Keratinocyte (primary cell): ENCODE measurements around the gene FZD2. TPM values are rescaled to one million over a fixed set of nuclear protein-coding genes. Genes with fewer than 3 reads are reported as not detected.

ENCODE experiments used
- DNase-seq: peaks from one replicate; pipeline ENCODE4 v3.0.0-alpha.2; 2011; ENCODE audit warnings: low read depth, missing footprints, low spot score
- FAIRE-seq: peaks from 2 replicates; lab custom pipeline; 2011; peaks lifted over from hg19 to GRCh38; lab: Jason Lieb, UNC
- H2AFZ ChIP-seq: 2 replicates; pipeline ENCODE4 v1.6.0; 2012; ENCODE audit warnings: low read length, control low read depth, inconsistent platforms; ENCODE audit not compliant: control insufficient read depth
- H3K27ac ChIP-seq: 2 replicates; pipeline ENCODE4 v1.5.1; 2011; ENCODE audit warnings: low read length; ENCODE audit not compliant: control insufficient read depth, insufficient read depth
- H3K27me3 ChIP-seq: 3 replicates; pipeline ENCODE4 v1.6.0; 2011; ENCODE audit warnings: low read length; ENCODE audit not compliant: control insufficient read depth, insufficient read depth; ENCODE audit errors: extremely low read depth
- H3K36me3 ChIP-seq, 2 experiments: 2 replicates in 1 of 2; 3 replicates in 1 of 2; pipeline ENCODE4 v1.5.1; 2011; ENCODE audit warnings: low read length in 2 of 2, mild to moderate bottlenecking in 1 of 2; ENCODE audit not compliant: control insufficient read depth in 2 of 2, insufficient read depth in 2 of 2; ENCODE audit errors: extremely low read depth in 1 of 2
- H3K4me1 ChIP-seq: 3 replicates; pipeline ENCODE4 v1.5.1; 2011; ENCODE audit warnings: low read length; ENCODE audit not compliant: control insufficient read depth, insufficient read depth; ENCODE audit errors: extremely low read depth
- H3K4me2 ChIP-seq: 3 replicates; pipeline ENCODE4 v1.6.0; 2011; ENCODE audit warnings: low read depth, low read length; ENCODE audit not compliant: control insufficient read depth, insufficient read depth; ENCODE audit errors: extremely low read depth
- H3K4me3 ChIP-seq, 3 experiments: fragments of 200-600 bp in 1 of 3; sonication (generic) in 1 of 3; 2 replicates in 2 of 3; 3 replicates in 1 of 3; pipeline ENCODE4 v1.5.1; 2011 to 2016; ENCODE audit warnings: low read length in 3 of 3, mild to moderate bottlenecking in 3 of 3, control low read depth in 2 of 3, inconsistent platforms in 1 of 3, low read depth in 1 of 3, mixed read lengths in 1 of 3, mixed run types in 1 of 3, moderate library complexity in 1 of 3; ENCODE audit not compliant: control insufficient read depth in 2 of 3, insufficient read depth in 2 of 3; ENCODE audit errors: extremely low read depth in 1 of 3
- H3K79me2 ChIP-seq: 2 replicates; pipeline ENCODE4 v1.6.0; 2012; ENCODE audit warnings: low read length; ENCODE audit not compliant: control insufficient read depth, insufficient read depth
- H3K9ac ChIP-seq: 3 replicates; pipeline ENCODE4 v1.6.0; 2011; ENCODE audit warnings: low read length; ENCODE audit not compliant: control insufficient read depth, insufficient read depth; ENCODE audit errors: extremely low read depth
- H3K9me1 ChIP-seq: 3 replicates; pipeline ENCODE4 v1.6.0; 2011; ENCODE audit warnings: low read length; ENCODE audit not compliant: control insufficient read depth, insufficient read depth; ENCODE audit errors: extremely low read depth
- H3K9me3 ChIP-seq: 2 replicates; pipeline ENCODE4 v1.5.1; 2012; ENCODE audit warnings: low read depth, low read length; ENCODE audit not compliant: control insufficient read depth
- H4K20me1 ChIP-seq: 3 replicates; pipeline ENCODE4 v1.6.0; 2011; ENCODE audit warnings: low read length; ENCODE audit not compliant: control insufficient read depth, insufficient read depth; ENCODE audit errors: extremely low read depth
- EZH2 ChIP-seq: IDR thresholded peaks from one replicate; pipeline ENCODE4 v1.6.1; 2012; ENCODE audit warnings: inconsistent platforms, mild to moderate bottlenecking, low read length, moderate library complexity
- dilution Hi-C: fragments of 300-500 bp; cut with MboI; formaldehyde crosslinking; loops from one replicate; pipeline ENCODE4 v1.7.0; 2020; ENCODE audit warnings: low sequenced_read_pairs; ENCODE audit not compliant: extremely low pct_ligation_motif_present
- polyA plus RNA-seq, 5 experiments: library from polyadenylated mRNA; depleted of rRNA in 3 of 5; stranded (reverse) in 3 of 5; stranded (forward) in 1 of 5; unstranded in 1 of 5; fragments of >200 nt; gene quantifications; 1 replicate in 1 of 5; 2 replicates in 3 of 5; 3 replicates in 1 of 5; pipeline versions ENCODE4 v1.2.1 to v1.2.3, GENCODE V29; 2011 to 2012; ENCODE audit warnings: missing spikeins in 2 of 5, low read depth in 1 of 5, low replicate concordance in 1 of 5
- TF ChIP-seq, protein P1 (sequence below), 3 experiments: IDR thresholded peaks in 1 of 3; conservative IDR thresholded peaks in 1 of 3; optimal IDR thresholded peaks in 1 of 3; 2 replicates in 2 of 3; 3 replicates in 1 of 3; pipeline versions ENCODE3 to v1.5.1; 2011; ENCODE audit warnings: low read length in 3 of 3, mild to moderate bottlenecking in 3 of 3, moderate library complexity in 2 of 3, control low read depth in 1 of 3, inconsistent platforms in 1 of 3; ENCODE audit not compliant: insufficient read depth in 2 of 3; ENCODE audit errors: extremely low read depth in 1 of 3

Gene FZD2
- polyA plus RNA-seq, 1 donor (not counting 4 experiments of a cell fraction or from before 2014, with no cell fraction given) = 2.6 TPM

- no peak overlapping the region for H3K4me3 ChIP-seq
- TF ChIP-seq EZH2 = no peak
- TF ChIP-seq, protein P1, sequence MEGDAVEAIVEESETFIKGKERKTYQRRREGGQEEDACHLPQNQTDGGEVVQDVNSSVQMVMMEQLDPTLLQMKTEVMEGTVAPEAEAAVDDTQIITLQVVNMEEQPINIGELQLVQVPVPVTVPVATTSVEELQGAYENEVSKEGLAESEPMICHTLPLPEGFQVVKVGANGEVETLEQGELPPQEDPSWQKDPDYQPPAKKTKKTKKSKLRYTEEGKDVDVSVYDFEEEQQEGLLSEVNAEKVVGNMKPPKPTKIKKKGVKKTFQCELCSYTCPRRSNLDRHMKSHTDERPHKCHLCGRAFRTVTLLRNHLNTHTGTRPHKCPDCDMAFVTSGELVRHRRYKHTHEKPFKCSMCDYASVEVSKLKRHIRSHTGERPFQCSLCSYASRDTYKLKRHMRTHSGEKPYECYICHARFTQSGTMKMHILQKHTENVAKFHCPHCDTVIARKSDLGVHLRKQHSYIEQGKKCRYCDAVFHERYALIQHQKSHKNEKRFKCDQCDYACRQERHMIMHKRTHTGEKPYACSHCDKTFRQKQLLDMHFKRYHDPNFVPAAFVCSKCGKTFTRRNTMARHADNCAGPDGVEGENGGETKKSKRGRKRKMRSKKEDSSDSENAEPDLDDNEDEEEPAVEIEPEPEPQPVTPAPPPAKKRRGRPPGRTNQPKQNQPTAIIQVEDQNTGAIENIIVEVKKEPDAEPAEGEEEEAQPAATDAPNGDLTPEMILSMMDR (optimal IDR thresholded peaks at IDR 0.05 in 1 of 3, IDR thresholded peaks at IDR 0.05 in 1 of 3, conservative IDR thresholded peaks at IDR 0.05 in 1 of 3; ENCODE audit: extremely low read depth in 1 of 3, insufficient read depth in 2 of 3, low read length in 3 of 3) = no peak
- no peaks in the 10 kb centered on the region for H3K9me1 ChIP-seq
- no peaks in the 10 kb centered on the region for H3K79me2 ChIP-seq
- H3K4me1 ChIP-seq = peaks cover under 1% of the 10 kb centered on the region
- no peaks in the 10 kb centered on the region for H3K36me3 ChIP-seq
- no peaks in the 10 kb centered on the region for H3K9me3 ChIP-seq
- H3K9ac ChIP-seq = no peak overlapping the region
- no peak for FAIRE-seq
- H3K4me2 ChIP-seq = no peak overlapping the region
- dilution Hi-C loops = no loop called here
- no peak overlapping the region for H2AFZ ChIP-seq
- no peak overlapping the region for H3K27ac ChIP-seq
- H3K27me3 ChIP-seq = no peaks in the 10 kb centered on the region
- H4K20me1 ChIP-seq = no peaks in the 10 kb centered on the region
- DNase-seq = no peak
Measured at GRCh38 chr17:44598932-44599297, 41.6 kb downstream of the FZD2 start.

DNA sequence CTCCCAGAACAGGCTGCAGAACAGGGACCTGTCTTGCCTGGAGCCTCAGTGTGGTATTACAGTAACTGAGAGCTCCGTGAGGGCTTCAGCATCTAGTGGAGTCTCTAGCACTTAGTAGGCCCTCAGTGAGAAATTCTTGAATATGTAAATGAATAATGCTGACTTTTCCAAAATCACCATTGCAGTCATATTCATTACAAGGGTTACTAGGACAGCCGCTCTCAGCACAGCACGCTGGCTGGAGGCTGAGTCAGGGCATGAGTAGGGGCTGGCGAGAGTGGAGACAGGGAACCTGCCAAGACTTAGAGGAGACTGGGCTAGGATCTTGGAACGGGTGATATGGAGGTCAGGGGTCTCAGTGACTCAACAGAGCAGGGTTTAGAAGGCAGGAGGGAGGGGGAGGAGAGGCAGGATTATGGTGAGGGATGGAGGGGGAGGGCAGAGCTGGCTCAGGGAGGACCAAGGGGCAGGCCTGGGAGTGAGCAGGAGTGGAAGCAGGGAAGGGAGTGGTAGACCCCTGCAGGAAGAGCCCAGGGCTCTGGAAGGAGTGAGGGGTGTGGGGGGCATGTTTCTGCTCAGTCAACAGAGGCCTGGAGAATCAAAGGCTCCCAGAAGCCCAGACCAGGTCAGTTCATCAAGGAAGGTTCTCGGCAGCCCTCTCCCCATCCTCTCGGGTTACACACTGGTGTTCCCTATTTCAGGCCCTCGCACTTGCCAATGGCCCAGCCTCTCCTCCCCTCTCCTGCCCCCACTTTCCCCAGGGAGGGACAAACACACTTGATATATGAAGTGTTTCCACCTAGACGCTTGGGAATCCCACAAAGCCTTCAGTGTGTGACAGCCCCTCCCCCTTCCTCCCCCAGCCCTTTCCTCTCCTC is 42.3 kb downstream of the FZD2 start:
- Histone ChIP-seq H3K9me3 (no peaks in the 10 kb centered on the region), H3K4me3 (no peak overlapping the region), H3K27me3 (no peaks in the 10 kb centered on the region), H2AFZ (no peak overlapping the region), H3K79me2 (no peaks in the 10 kb centered on the region), H3K36me3 (no peaks in the 10 kb centered on the region), H3K4me1 (no peaks in the 10 kb centered on the region), H3K9me1 (no peaks in the 10 kb centered on the region), H3K27ac (no peak overlapping the region), H4K20me1 (no peaks in the 10 kb centered on the region), H3K4me2 (no peak overlapping the region), H3K9ac (no peak overlapping the region)
- DNase-seq (no peak), FAIRE-seq (no peak)
- dilution Hi-C loops = no loop called here
- no peak for TF ChIP-seq EZH2
